HUES48 (cell line): Measurements from ENCODE around the gene AGBL5.
"Not testable (repeated sequence)": the region's sequence is repeated elsewhere in the genome, so short reads cannot be mapped to it uniquely, and the experiment has no call there.

Experiments
- H3K27ac ChIP-seq: one replicate; pipeline ENCODE4 v1.7.0; 2013; ENCODE audit warnings: low read depth, low read length, inconsistent platforms
- H3K27me3 ChIP-seq: 2 replicates; pipeline ENCODE4 v1.6.1; 2013; ENCODE audit warnings: mild to moderate bottlenecking, low read length; ENCODE audit not compliant: control insufficient read depth, insufficient read depth
- H3K36me3 ChIP-seq: 2 replicates; pipeline ENCODE4 v1.6.1; 2013; ENCODE audit warnings: low read length; ENCODE audit not compliant: control insufficient read depth, insufficient read depth
- H3K4me1 ChIP-seq: 2 replicates; pipeline ENCODE4 v1.6.1; 2013; ENCODE audit warnings: mild to moderate bottlenecking, low read length; ENCODE audit not compliant: control insufficient read depth, insufficient read depth
- H3K4me3 ChIP-seq: 2 replicates; pipeline ENCODE4 v1.5.1; 2013; ENCODE audit warnings: mild to moderate bottlenecking, low read depth, low read length
- H3K9ac ChIP-seq: 2 replicates; pipeline ENCODE4 v1.6.1; 2013; ENCODE audit warnings: mild to moderate bottlenecking, low read depth, low read length, moderate library complexity
- H3K9me3 ChIP-seq: 2 replicates; pipeline ENCODE4 v1.6.1; 2013; ENCODE audit warnings: low read length; ENCODE audit not compliant: control insufficient read depth, insufficient read depth

Gene AGBL5

DNA sequence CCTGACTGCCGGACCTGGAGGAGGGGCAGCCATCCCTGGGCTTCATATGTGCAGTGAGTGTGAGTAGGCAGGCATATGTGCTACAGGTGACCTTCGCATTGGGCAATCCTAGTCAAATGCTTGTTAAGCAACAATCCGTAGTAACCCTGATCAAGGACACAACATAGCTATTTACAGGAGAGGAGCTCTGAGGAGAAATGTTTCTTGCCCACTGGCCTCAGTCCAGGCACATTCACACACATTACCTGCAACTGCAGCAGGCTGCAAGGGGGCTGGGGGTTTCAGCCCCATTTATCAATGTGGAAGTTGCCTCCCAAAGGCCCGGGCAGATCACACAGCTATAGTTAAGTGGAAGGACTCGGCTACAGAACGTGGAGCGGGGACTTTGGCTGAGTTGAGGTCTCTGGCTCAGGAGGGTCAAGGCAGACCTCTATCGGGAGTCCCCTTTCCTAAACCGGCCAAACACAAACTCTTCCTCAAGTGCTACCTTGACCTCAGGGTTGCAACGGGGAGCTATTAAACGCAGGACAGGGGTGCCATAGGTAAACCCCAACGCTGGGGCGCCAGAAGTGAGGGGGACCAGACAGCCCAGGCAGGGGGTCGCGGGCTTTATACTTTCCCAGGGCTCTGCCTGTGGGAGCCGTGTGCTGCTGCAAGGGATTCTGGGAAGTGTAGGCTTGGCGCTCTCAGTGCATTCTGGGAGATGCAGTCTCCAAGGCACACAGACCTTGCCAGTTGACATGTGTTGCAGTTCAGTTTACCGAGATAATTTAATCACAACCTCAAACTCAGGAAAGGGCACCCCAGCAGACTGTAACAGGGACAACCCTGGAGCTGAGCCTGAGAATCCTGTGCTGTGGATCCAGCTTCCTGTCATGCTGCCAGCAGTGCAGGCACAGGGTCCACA lies 44.5 kb downstream of the AGBL5 start:
- H3K9me3 ChIP-seq = no peaks in the 10 kb centered on the region
- H3K27me3 ChIP-seq = no peaks in the 10 kb centered on the region
- H3K9ac ChIP-seq = no peak overlapping the region
- no peaks in the 10 kb centered on the region for H3K36me3 ChIP-seq
- peak overlapping the region; percentile 46; the same call in 1 of the 2 replicates for H3K4me3 ChIP-seq
- peaks cover 8% of the 10 kb centered on the region; the same call in 1 of the 2 replicates for H3K4me1 ChIP-seq
- no peak overlapping the region for H3K27ac ChIP-seq

GRCh38 chr2:27096748-27097297 lies 45.4 kb downstream of the AGBL5 start:
- Histone ChIP-seq H3K27me3 (no peaks in the 10 kb centered on the region), H3K36me3 (no peaks in the 10 kb centered on the region), H3K4me1 (peaks cover 8% of the 10 kb centered on the region; the same call in 1 of the 2 replicates), H3K9me3 (no peaks in the 10 kb centered on the region), H3K9ac (no peak overlapping the region), H3K4me3 (no peak overlapping the region), H3K27ac (no peak overlapping the region)

- Histone ChIP-seq H3K27ac (no peak overlapping the region), H3K4me3 (no peak overlapping the region), H3K36me3 (no peaks in the 10 kb centered on the region), H3K4me1 (peaks cover 8% of the 10 kb centered on the region; the same call in 1 of the 2 replicates), H3K9ac (no peak overlapping the region), H3K9me3 (no peaks in the 10 kb centered on the region), H3K27me3 (no peaks in the 10 kb centered on the region)
Observed at GRCh38 chr2:27097341-27097740, 45.9 kb downstream of the AGBL5 start.

GRCh38 chr2:27099334-27099955 lies 48.0 kb downstream of the AGBL5 start:
- Histone ChIP-seq H3K27me3 (no peaks in the 10 kb centered on the region), H3K36me3 (no peaks in the 10 kb centered on the region), H3K27ac (no peak overlapping the region), H3K9me3 (no peaks in the 10 kb centered on the region), H3K4me1 (peaks cover 8% of the 10 kb centered on the region; the same call in 1 of the 2 replicates), H3K4me3 (no peak overlapping the region), H3K9ac (no peak overlapping the region)

DNA sequence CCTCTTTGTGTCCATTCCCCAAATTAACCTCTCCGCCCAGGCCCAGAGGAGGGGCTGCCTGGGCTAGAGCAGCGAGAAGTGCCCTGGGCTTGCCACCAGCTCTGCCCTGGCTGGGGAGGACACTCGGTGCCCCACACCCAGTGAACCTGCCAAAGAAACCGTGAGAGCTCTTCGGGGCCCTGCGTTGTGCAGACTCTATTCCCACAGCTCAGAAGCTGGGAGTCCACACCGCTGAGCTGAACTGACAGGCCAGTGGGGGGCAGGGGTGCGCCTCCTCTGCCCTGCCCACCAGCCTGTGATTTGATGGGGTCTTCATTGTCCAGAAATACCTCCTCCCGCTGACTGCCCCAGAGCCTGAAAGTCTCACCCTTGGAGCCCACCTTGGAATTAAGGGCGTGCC lies 48.6 kb downstream of the AGBL5 start:
- Histone ChIP-seq H3K4me3 (no peak overlapping the region), H3K27me3 (no peaks in the 10 kb centered on the region), H3K36me3 (no peaks in the 10 kb centered on the region), H3K4me1 (peaks cover 8% of the 10 kb centered on the region; the same call in 1 of the 2 replicates), H3K27ac (no peak overlapping the region), H3K9ac (no peak overlapping the region), H3K9me3 (no peaks in the 10 kb centered on the region)

DNA sequence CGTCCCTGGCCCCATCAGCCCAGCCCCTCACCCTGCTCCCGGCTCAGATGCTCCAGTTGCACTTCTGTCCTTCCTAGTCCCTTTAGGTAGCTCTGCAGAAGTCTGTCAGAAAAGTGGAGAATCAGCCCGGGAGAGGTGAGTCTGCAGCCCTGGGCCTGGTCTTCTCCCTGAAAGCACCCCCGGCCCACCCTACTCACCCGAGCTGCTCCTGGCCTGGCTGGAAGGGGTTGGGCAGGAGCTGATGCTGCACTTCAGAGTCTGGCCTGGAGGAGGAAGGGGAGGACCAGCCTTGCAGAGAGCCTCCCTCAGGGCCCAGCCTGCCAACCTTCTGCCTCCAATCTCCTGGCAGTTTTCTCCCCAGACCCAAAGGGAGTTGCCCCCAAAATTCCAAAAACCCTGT lies 50.9 kb downstream of the AGBL5 start:
- H3K27ac ChIP-seq = no peak overlapping the region
- H3K36me3 ChIP-seq = no peaks in the 10 kb centered on the region
- no peak overlapping the region for H3K9ac ChIP-seq
- no peaks in the 10 kb centered on the region for H3K4me1 ChIP-seq
- H3K4me3 ChIP-seq = no peak overlapping the region
- H3K27me3 ChIP-seq = no peaks in the 10 kb centered on the region
- no peaks in the 10 kb centered on the region for H3K9me3 ChIP-seq

DNA sequence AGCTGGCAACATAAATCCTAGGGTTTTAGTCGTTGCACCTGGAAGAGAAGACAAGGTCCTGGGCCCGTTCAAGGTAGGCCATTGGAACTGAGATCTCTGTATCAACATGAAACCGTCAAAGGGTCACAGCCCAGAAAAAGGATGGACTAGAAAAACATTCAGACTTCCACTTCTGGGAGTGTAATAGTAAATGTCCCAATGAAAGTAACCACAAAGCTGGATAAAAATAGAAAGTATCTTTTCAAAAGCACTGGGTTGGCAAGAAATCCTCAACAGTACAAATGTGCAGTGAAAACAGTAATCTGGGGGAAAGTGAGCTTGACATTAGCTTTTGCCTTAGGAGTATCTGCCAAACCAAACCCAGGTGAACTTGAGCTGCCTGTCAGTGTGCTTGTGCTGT lies 54.5 kb downstream of the AGBL5 start:
- H3K36me3 ChIP-seq = no peaks in the 10 kb centered on the region
- H3K27ac ChIP-seq = no peak overlapping the region
- no peak overlapping the region for H3K4me3 ChIP-seq

DNA sequence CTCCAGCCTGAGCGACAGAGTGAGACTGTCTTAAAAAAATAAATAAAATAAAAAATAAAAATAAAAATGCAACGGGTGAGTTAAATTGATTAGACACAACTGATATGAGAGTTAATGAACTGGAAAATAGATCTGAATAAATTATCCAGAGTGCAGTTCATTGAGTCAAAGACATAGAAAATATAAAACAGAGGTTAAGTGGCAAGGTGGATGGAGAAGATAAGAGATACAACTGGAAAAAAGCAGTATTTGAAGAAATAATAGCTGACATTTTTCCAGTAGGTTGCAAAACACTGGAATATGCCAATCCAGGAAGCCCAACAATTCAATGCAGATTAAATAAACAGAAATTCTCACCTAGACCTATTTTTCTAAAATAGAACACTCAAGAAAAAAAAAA lies 56.8 kb downstream of the AGBL5 start:
- Histone ChIP-seq H3K9me3 (no peaks in the 10 kb centered on the region), H3K27me3 (no peaks in the 10 kb centered on the region), H3K4me3 (no peak overlapping the region), H3K4me1 (no peaks in the 10 kb centered on the region), H3K9ac (no peak overlapping the region), H3K36me3 (no peaks in the 10 kb centered on the region), H3K27ac (no peak overlapping the region)

More for the DNA sequence above, 54.5 kb downstream of the AGBL5 start:
- H3K9ac ChIP-seq = no peak overlapping the region
- no peaks in the 10 kb centered on the region for H3K27me3 ChIP-seq
- H3K9me3 ChIP-seq = no peaks in the 10 kb centered on the region
- no peaks in the 10 kb centered on the region for H3K4me1 ChIP-seq

DNA sequence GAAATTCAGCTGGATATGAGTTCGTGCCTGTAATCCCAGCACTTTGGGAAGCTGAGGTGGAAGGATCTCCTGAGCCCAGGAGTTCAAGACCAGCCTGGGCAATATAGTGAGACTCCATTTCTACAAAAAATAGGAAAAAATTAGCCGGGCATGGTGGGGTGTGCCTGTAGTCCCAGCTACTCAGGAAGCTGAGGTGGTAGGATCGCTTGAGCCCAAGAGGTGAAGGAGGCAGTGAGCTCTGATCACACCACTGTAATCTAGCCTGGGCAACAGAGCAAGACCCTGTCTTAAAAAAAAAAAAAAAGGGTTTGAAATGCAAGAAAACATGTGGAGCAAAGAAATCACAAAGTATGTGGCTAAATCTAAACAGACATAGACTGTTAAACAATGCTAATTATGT lies 57.6 kb downstream of the AGBL5 start:
- Histone ChIP-seq H3K27me3 (no peaks in the 10 kb centered on the region), H3K4me3 (no peak overlapping the region), H3K4me1 (no peaks in the 10 kb centered on the region), H3K36me3 (no peaks in the 10 kb centered on the region), H3K27ac (no peak overlapping the region), H3K9ac (no peak overlapping the region), H3K9me3 (no peaks in the 10 kb centered on the region)

DNA sequence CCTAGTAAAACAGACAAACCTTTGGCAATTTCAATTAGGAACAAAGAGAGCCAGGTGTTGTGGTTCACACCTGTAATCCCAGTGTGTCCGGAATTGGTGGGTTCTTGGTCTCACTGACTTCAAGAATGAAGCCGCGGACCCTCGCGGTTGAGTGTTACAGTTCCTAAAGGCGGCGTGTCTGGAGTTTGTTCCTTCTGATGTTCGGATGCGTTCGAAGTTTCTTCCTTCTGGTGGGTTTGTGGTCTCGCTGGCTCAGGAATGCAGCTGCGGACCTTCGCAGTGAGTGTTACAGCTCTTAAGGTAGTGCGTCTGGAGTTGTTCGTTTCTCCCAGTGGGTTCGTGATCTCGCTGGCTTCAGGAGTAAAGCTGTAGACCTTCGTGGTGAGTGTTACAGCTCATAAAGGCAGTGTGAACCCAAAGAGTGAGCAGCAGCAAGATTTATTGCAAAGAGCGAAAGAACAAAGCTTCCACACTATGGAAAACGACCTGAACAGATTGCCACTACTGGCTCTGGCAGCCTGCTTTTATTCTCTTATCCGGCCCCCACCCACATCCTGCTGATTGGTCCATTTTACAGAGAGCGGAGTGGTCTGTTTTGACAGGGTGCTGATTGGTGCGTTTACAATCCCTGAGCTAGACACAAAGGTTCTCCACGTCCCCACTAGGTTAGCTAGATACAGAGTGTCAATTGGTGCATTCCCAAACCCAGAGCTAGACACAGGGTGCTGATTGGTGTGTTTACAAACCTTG lies 59.3 kb downstream of the AGBL5 start:
- not testable (repeated sequence) for H3K9me3 ChIP-seq, H3K9ac ChIP-seq, H3K4me3 ChIP-seq, H3K4me1 ChIP-seq, H3K27me3 ChIP-seq, H3K27ac ChIP-seq, H3K36me3 ChIP-seq
